ENCODE data around the gene DMRTC2. TPM values are rescaled to one million over a fixed set of nuclear protein-coding genes. Genes with fewer than 3 reads are reported as not detected.

DMRTC2 gene
- not detected in 3 replicates for total RNA-seq (2021)
- Bru-seq, nascent RNA = percentile 6 among the genes with signal in this experiment
- long read RNA-seq, experiment 1, partial matches to known transcripts = 0 of 1 reads
- long read RNA-seq, experiment 1, other reads (novel, unspliced or antisense) = 0 of 1 reads
- long read RNA-seq, experiment 2 = 0 reads
- long read RNA-seq, experiment 3 = 0 reads

GRCh38 chr19:41845001-41845050 lies at the start of gene DMRTC2:
TSS of gene DMRTC2 (plus strand) at chr19:41845042. CDS start at chr19:41847429, 2,387 bp downstream.
- CTCF ChIA-PET = interaction anchor here (0.8 to 2.1 kb wide), 3 partner anchors 15 to 92 kb away, joined by 3 to 6 read pairs (median 3); no protein-coding TSS in a partner anchor
- ATAC-seq (no peak), DNase-seq (ENCODE audit: low spot score) (no peak)
- H3K36me3 Mint-ChIP-seq = no peaks in the 10 kb centered on the region
- H3K27ac Mint-ChIP-seq = no peak within 1 kb of the TSS
- peaks cover 11% of the 10 kb centered on the region for H3K9me3 Mint-ChIP-seq
- no peak for TF ChIP-seq MAX (CRISPR knock-in tag; IDR thresholded peaks at IDR 0.05)
- no peak for TF ChIP-seq IRF2 (CRISPR knock-in tag; IDR thresholded peaks at IDR 0.05; ENCODE audit: borderline replicate concordance, low read depth)
- TF ChIP-seq STAT6 (CRISPR knock-in tag; conservative IDR thresholded peaks at IDR 0.05; ENCODE audit: low read depth) = no peak
- no peak for TF ChIP-seq FOXP4 (CRISPR knock-in tag; IDR thresholded peaks at IDR 0.05)
- TF ChIP-seq NFYB (CRISPR knock-in tag; conservative IDR thresholded peaks at IDR 0.05; ENCODE audit: low read depth) = no peak
- TF ChIP-seq ZNF121 (CRISPR knock-in tag; IDR thresholded peaks at IDR 0.05) = no peak
- H3K27me3 Mint-ChIP-seq (ENCODE audit: low read depth) = peaks cover 49% of the 10 kb centered on the region
- POLR2A ChIA-PET = no interaction called here
- H3K4me1 Mint-ChIP-seq = no peaks in the 10 kb centered on the region
- no peak within 1 kb of the TSS for H3K4me3 Mint-ChIP-seq

- ATAC-seq = no peak
- H3K36me3 Mint-ChIP-seq = no peaks in the 10 kb centered on the region
- TF ChIP-seq USF1 (CRISPR knock-in tag; IDR thresholded peaks at IDR 0.05) = no peak
- TF ChIP-seq ELF4 (CRISPR knock-in tag; IDR thresholded peaks at IDR 0.05; ENCODE audit: low read depth) = no peak
- no peak for TF ChIP-seq ERG (CRISPR knock-in tag; IDR thresholded peaks at IDR 0.05)
- no peak for TF ChIP-seq SOX15 (CRISPR knock-in tag; IDR thresholded peaks at IDR 0.05)
- TF ChIP-seq CDX4 (CRISPR knock-in tag; IDR thresholded peaks at IDR 0.05; ENCODE audit: borderline replicate concordance) = no peak
- no peak for TF ChIP-seq PREB (CRISPR knock-in tag; IDR thresholded peaks at IDR 0.05; ENCODE audit: borderline replicate concordance)
- no peak for TF ChIP-seq USF2 (CRISPR knock-in tag; IDR thresholded peaks at IDR 0.05)
- H3K4me1 Mint-ChIP-seq = peaks cover 4% of the 10 kb centered on the region
- CTCF ChIA-PET = interaction anchor here (1.1 to 7.2 kb wide), 7 partner anchors 9 to 105 kb away, joined by 3 to 190 read pairs (median 5); partner anchors contain the start of genes DMRTC2 and LYPD4
- peaks cover 3% of the 10 kb centered on the region for H3K9me3 Mint-ChIP-seq
- DNase-seq (ENCODE audit: low spot score) = no peak
- peaks cover 11% of the 10 kb centered on the region for H3K27me3 Mint-ChIP-seq (ENCODE audit: low read depth)
- no peak within 1 kb of the TSS for H3K4me3 Mint-ChIP-seq
- H3K27ac Mint-ChIP-seq = no peak within 1 kb of the TSS
- POLR2A ChIA-PET = no interaction called here
Measured at GRCh38 chr19:41796362-41796761, 48.5 kb upstream of the DMRTC2 start, which contains the start of gene CEACAM3. TSS of gene CEACAM3 (plus strand) at chr19:41796587. CDS start at chr19:41796678, 91 bp downstream.
